Nephron progenitor cell (in vitro differentiated cells): ENCODE measurements around the gene SLMAP.

Experiments
- DNase-seq: peaks from one replicate; pipeline ENCODE4 v3.0.0; 2021
- H3K27ac Mint-ChIP-seq: 2 replicates; pipeline ENCODE4 v1.8.0; 2021; ENCODE audit warnings: mild to moderate bottlenecking, moderate library complexity, mixed read lengths
- H3K27me3 Mint-ChIP-seq: 2 replicates; pipeline ENCODE4 v1.8.0; 2021; ENCODE audit warnings: mild to moderate bottlenecking, low read depth, mixed read lengths; ENCODE audit not compliant: poor library complexity
- H3K36me3 Mint-ChIP-seq: 2 replicates; pipeline ENCODE4 v1.8.0; 2021; ENCODE audit warnings: low read depth, mixed read lengths
- H3K4me1 Mint-ChIP-seq: 2 replicates; pipeline ENCODE4 v1.8.0; 2021; ENCODE audit warnings: mixed read lengths
- H3K4me3 Mint-ChIP-seq: 2 replicates; pipeline ENCODE4 v1.8.0; 2021; ENCODE audit warnings: mild to moderate bottlenecking, moderate library complexity, mixed read lengths
- H3K9me3 Mint-ChIP-seq: 2 replicates; pipeline ENCODE4 v1.8.0; 2021; ENCODE audit warnings: mild to moderate bottlenecking, moderate library complexity, mixed read lengths
- TF ChIP-seq, protein P1 (sequence below): fragments of 200-600 bp; sonication (generic); IDR thresholded peaks from 2 replicates; pipeline ENCODE4 v1.5.0; 2021; ENCODE audit warnings: antibody characterized with exemption

Gene SLMAP

DNA sequence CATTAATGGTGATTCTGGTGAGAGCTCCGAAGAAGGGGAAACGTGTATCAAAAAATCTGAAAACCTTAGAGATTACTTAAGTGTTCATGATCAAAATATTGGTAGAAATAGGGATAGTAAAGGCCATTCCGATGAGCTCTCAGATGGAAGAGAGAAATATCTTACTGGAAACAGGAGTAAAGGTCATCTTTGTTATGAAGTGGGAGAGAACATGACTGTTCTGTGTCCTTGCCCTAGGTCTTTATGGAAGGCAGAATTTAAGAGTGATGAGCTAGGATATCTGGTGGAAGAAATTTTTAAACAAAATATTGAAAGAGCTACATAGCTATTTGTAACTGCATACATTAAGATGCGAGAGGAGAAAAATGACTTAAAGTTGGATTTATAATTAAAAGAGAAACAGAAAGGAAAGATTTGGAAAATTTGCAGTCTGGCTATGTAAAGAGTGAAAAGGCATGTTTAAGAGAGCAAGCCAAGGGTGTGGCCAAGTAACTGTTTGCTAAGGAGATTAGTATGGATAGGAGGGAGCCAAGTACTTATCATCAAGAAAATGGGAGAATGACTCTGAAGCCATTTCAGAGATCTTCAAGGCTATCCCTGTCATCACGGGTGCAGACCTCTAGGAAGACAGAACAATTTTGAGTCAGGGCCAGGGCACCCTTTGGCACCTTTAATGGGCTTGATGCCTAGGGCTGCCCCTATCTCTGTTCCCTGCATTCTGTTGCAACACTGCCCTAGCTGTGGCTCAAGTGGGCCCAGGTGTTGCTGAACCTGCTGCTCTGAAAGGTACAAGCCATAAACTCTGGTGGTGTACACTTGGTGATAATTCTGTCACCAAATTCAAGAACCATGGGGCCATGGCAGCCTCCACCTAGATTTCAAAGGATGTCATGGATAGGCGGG lies 27.3 kb downstream of the SLMAP start:
- H3K9me3 Mint-ChIP-seq: no peaks in the 10 kb centered on the region
- no peaks in the 10 kb centered on the region for H3K4me1 Mint-ChIP-seq
- no peak overlapping the region for H3K4me3 Mint-ChIP-seq
- no peak for DNase-seq
- no peak overlapping the region for H3K27ac Mint-ChIP-seq
- no peaks in the 10 kb centered on the region for H3K27me3 Mint-ChIP-seq
- TF ChIP-seq, protein P1, sequence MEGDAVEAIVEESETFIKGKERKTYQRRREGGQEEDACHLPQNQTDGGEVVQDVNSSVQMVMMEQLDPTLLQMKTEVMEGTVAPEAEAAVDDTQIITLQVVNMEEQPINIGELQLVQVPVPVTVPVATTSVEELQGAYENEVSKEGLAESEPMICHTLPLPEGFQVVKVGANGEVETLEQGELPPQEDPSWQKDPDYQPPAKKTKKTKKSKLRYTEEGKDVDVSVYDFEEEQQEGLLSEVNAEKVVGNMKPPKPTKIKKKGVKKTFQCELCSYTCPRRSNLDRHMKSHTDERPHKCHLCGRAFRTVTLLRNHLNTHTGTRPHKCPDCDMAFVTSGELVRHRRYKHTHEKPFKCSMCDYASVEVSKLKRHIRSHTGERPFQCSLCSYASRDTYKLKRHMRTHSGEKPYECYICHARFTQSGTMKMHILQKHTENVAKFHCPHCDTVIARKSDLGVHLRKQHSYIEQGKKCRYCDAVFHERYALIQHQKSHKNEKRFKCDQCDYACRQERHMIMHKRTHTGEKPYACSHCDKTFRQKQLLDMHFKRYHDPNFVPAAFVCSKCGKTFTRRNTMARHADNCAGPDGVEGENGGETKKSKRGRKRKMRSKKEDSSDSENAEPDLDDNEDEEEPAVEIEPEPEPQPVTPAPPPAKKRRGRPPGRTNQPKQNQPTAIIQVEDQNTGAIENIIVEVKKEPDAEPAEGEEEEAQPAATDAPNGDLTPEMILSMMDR: no peak
- H3K36me3 Mint-ChIP-seq: peaks cover 13% of the 10 kb centered on the region

DNA sequence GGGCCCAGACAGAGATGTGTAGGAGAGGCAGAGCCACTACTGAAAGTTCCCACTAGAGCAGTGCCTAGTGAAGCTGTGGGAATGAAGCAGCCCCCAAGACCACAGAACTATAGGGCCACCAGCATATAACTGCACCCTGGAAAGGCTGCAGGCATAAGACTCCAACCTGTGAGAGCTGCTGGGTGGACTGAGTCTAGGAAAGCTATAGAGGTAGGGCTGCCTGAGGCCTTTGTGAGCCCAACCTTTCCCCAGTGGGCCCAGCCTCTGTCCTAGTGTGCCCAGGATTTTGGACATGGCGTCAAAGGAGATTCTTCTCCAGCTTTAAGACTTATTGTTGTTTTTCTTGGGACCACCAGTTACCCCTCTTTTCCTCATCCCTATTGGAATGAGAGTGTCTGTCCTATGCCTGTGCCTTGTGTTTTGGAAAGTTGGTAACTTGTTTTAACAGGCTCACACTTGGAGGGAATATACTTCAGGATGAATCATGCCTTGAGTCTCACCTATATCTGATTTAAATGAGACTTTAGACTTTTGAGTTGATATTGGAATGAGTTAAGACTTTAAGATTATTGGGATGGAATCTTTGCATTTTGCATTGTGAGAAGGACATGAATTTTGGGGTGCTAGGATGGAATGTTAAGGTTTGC lies 28.1 kb downstream of the SLMAP start:
- Mint-ChIP-seq H3K36me3 (peaks cover 13% of the 10 kb centered on the region), H3K4me1 (no peaks in the 10 kb centered on the region), H3K9me3 (no peaks in the 10 kb centered on the region), H3K27me3 (no peaks in the 10 kb centered on the region), H3K4me3 (no peak overlapping the region), H3K27ac (no peak overlapping the region)
- no peak for DNase-seq
- TF ChIP-seq, protein P1: no peak

DNA sequence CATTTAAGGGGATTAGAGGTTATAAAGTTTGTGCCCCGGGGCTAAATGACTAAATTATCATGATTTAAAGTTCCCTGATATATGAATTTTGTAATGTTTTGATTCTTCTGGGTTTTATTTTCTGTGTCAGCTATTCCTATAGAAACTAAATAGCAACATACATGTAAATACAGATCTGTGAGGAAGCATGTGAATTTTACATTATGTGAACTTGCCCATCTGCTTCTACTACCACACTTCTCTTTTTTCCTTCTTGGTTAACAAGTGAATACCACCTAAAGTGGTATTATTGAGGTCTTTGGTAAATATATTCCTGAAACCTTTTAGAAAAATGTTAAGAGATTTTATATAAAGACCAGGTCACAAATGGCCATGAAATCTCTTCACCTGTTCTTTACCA lies 29.3 kb downstream of the SLMAP start:
- no peaks in the 10 kb centered on the region for H3K27me3 Mint-ChIP-seq
- TF ChIP-seq, protein P1: no peak

DNA sequence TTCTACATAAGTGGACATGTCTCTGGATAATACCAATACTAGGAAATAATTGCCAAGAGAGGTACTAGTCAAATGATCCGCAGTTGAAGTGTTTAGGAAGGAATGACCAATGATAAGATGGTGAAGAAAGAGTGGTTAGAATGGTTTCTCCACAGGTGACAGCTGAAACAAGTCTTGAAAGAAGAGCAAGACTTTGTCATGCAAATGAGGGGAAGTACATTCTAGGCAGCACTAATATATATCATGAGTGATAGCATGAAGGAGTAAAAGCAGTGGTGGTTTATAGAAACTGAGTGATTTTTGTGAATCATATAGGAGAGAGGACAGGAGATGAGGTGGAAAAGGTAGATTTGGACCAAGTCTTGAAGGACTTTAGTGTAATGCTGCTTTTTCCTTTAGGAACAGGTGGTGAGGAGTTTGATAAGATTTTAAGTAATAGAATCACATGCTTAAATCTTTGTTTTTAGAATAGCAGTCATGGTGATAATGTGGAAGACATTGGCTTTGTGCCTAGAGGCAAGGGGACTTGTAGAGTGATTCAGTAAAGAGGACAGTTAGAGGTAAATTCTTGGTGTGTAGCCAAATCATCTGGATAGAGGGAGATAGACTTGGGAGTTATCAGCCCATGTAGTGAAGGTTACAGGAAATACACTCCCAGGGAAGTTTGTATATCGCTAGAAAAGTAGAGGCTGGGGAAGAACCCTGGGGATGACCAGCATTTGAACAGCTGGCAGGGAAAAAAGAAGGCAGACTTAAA lies 31.9 kb downstream of the SLMAP start:
- TF ChIP-seq, protein P1: no peak
- DNase-seq: no peak
- Mint-ChIP-seq H3K27ac (no peak overlapping the region), H3K27me3 (no peaks in the 10 kb centered on the region), H3K36me3 (peaks cover under 1% of the 10 kb centered on the region), H3K4me3 (no peak overlapping the region), H3K9me3 (no peaks in the 10 kb centered on the region), H3K4me1 (no peaks in the 10 kb centered on the region)

More for the DNA sequence above, 29.3 kb downstream of the SLMAP start:
- Mint-ChIP-seq H3K4me1 (no peaks in the 10 kb centered on the region), H3K4me3 (no peak overlapping the region), H3K9me3 (no peaks in the 10 kb centered on the region), H3K27ac (no peak overlapping the region), H3K36me3 (peaks cover 13% of the 10 kb centered on the region)
- no peak for DNase-seq

DNA sequence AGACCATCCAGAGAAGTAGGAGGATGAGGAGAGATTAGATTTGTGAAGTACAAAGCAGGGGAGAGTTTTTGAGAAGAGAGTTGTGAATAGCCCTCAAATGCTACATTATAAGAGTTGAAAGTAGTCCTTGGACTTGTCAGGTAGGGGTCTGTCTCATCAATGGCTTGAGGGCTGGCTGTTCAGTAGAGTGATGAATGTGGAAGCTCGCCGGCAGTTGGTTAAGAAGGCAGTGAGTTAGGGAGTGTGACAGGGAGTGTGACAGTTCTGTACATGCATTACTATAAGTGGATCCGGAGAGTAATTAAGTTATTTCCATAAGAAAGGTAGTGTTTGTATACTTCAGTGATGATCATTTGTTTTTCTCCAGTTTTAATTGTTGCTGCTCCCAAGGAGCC lies 32.5 kb downstream of the SLMAP start:
- Mint-ChIP-seq H3K4me1 (no peaks in the 10 kb centered on the region), H3K27me3 (no peaks in the 10 kb centered on the region), H3K9me3 (no peaks in the 10 kb centered on the region), H3K27ac (no peak overlapping the region), H3K36me3 (no peaks in the 10 kb centered on the region), H3K4me3 (no peak overlapping the region)
- DNase-seq: no peak
- TF ChIP-seq, protein P1: no peak
